Left ventricle myocardium inferior (tissue), 1 donor: ENCODE data around the gene DIAPH2. TPM values are rescaled to one million over a fixed set of nuclear protein-coding genes. Genes with fewer than 3 reads are reported as not detected.

Experiments
- DNase-seq: peaks from one replicate; pipeline ENCODE4 v3.0.0-alpha.2; 2020
- H3K27ac ChIP-seq: fragments of 200-600 bp; replicated peaks from 2 replicates; pipeline ENCODE4 v1.8.0; 2021
- H3K27me3 ChIP-seq: fragments of 200-600 bp; 2 replicates; pipeline ENCODE4 v1.8.0; 2021; ENCODE audit warnings: low read depth
- H3K36me3 ChIP-seq: fragments of 200-600 bp; 2 replicates; pipeline ENCODE4 v1.8.0; 2021
- H3K4me1 ChIP-seq: fragments of 200-600 bp; 2 replicates; pipeline ENCODE4 v1.8.0; 2021
- H3K4me3 ChIP-seq: fragments of 200-600 bp; 2 replicates; pipeline ENCODE4 v1.8.0; 2021; ENCODE audit warnings: mild to moderate bottlenecking, moderate library complexity
- H3K9me3 ChIP-seq: fragments of 200-600 bp; replicated peaks from 2 replicates; pipeline ENCODE4 v1.8.0; 2021
- intact Hi-C: fragments of 100-400 bp; cut with micrococcal nuclease; formaldehyde crosslinking; loops from one replicate; pipeline ENCODE4 v1.11.0; 2022
- total RNA-seq: library from RNA; stranded (reverse); fragmentation: NEBNext Ultra II Directional; extraction: Animal tissue kit (Norgen Biotek cat#: 25700); gene quantifications from one replicate; pipeline ENCODE4 v1.2.1, GENCODE V29; 2021
- TF ChIP-seq, protein P1 (sequence below): fragments of 200-600 bp; IDR thresholded peaks from 2 replicates; pipeline ENCODE4 v1.8.0; 2021; ENCODE audit warnings: antibody characterized with exemption, mild to moderate bottlenecking, borderline replicate concordance
- donor health status: DM: no; HTN: yes; CAD: no; lungs with severe emphysema.

The DIAPH2 gene
- total RNA-seq, 1 donor from 2014 or later, result 9.3 TPM

DNA sequence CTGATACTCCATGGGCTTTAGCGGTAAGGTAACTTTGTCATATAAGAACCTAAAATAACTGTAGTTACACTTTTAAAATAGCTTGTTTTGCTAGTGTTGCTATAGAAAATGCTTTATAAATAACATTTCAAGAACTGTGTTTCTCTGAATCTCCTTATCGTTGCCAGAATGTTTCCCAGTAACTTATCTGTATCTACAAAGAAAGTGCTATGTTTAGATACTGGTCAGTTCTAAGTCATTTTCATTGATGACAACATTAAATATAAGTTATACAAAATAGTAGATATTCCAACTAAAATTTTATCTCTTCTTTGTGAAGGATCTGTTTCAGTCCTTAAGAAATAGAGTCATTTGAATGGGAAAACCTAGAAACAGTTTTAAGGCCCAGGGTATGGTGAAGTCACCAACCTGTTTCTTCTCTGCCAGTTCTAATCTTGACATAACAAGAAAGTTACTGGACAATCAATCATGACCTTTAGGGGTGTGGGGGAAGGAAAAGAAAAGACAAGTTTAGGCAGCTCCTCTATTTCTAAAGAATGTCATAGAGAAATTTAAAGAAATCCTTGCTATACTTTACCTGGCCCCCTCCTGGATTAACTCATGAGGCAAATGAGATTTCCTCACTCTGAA is 625.0 kb downstream of the DIAPH2 start:
- no peak for DNase-seq
- intact Hi-C loops, result no loop called here
- H3K4me3 ChIP-seq, result no peak overlapping the region
- TF ChIP-seq, protein P1, sequence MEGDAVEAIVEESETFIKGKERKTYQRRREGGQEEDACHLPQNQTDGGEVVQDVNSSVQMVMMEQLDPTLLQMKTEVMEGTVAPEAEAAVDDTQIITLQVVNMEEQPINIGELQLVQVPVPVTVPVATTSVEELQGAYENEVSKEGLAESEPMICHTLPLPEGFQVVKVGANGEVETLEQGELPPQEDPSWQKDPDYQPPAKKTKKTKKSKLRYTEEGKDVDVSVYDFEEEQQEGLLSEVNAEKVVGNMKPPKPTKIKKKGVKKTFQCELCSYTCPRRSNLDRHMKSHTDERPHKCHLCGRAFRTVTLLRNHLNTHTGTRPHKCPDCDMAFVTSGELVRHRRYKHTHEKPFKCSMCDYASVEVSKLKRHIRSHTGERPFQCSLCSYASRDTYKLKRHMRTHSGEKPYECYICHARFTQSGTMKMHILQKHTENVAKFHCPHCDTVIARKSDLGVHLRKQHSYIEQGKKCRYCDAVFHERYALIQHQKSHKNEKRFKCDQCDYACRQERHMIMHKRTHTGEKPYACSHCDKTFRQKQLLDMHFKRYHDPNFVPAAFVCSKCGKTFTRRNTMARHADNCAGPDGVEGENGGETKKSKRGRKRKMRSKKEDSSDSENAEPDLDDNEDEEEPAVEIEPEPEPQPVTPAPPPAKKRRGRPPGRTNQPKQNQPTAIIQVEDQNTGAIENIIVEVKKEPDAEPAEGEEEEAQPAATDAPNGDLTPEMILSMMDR, result no peak
- no peaks in the 10 kb centered on the region for H3K9me3 ChIP-seq
- H3K36me3 ChIP-seq, result no peaks in the 10 kb centered on the region
- H3K4me1 ChIP-seq, result no peaks in the 10 kb centered on the region
- H3K27me3 ChIP-seq, result no peaks in the 10 kb centered on the region
- H3K27ac ChIP-seq, result no peak overlapping the region

DNA sequence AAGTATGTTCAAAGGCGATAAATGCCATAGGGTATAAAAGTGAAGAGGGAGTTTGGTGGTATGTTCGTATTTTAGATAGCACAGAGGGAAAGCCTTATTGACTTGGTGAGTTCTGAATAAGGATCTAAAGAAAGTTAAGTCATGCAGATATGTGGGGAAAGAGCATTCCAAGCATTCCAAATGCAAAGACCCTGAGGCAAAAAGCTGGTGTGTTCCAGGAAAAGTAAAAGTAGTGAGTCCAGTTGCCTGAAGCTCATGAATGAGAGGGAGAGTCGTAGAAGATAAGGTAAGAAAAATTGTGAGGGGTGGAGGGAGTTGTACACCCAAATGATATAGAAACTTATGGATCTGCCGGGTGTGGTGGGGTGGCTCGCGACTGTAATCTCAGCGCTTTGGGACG is 625.7 kb downstream of the DIAPH2 start:
- intact Hi-C loops, result no loop called here
- TF ChIP-seq, protein P1, result no peak

DNA sequence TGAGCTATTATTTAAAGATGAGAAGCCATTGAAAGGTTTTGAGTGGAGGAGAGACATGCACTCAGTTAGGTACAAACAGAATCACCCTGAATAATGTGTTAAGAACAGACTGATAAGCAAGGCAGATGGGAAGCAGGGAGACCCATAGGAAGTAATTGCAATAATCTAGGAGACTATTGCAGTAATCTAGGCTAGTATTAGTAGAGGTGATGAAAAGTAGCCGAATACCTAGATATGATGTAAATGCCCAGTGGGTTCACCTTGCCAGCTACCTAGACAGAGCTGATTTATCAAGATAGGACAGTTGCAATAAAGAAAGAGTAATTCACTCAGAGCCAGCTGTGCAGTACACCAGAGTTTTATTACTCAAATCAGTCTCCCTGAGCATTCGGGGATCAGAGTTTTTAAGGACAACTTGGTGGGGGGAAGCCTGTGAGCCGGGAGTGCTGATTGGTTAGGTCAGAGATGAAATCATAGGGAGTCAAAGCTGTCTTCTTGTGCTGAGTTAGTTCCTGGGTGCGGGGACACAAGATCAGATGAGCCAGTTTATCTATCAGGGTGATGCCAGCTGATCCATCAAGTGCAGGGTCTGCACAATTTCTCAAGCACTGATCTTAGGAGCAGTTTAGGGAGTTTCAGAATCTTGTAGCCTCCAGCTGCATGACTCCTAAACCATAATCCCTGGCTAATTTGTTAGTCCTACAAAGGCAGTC is 626.6 kb downstream of the DIAPH2 start:
- Histone ChIP-seq H3K27ac (no peak overlapping the region), H3K27me3 (no peaks in the 10 kb centered on the region), H3K9me3 (no peaks in the 10 kb centered on the region), H3K4me3 (no peak overlapping the region), H3K4me1 (no peaks in the 10 kb centered on the region), H3K36me3 (no peaks in the 10 kb centered on the region)
- intact Hi-C loops, result no loop called here
- DNase-seq, result no peak
- TF ChIP-seq, protein P1, result no peak

More for the DNA sequence above, 625.7 kb downstream of the DIAPH2 start:
- Histone ChIP-seq H3K9me3 (no peaks in the 10 kb centered on the region), H3K36me3 (no peaks in the 10 kb centered on the region), H3K27ac (no peak overlapping the region), H3K4me3 (no peak overlapping the region), H3K4me1 (no peaks in the 10 kb centered on the region), H3K27me3 (no peaks in the 10 kb centered on the region)
- no peak for DNase-seq

DNA sequence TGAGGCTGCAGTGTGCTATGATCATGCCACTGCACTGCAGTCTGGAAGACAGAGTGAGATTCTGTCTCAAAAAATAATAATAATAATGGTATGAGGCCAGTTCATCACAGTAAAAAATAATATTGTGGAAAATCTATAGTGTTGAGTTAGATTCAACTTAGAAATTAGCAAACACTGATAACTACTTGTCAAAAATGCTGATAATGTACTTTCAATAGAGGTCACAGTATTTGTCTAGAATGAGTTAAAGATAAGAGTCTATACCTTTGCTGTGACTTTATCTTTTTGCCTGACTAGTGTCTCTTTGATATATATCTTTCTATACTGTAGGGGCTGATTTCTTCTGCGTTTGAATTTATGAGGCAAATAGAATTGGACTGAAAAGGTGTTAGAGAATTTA is 629.7 kb downstream of the DIAPH2 start:
- no peaks in the 10 kb centered on the region for H3K36me3 ChIP-seq
- H3K9me3 ChIP-seq, result no peaks in the 10 kb centered on the region
- DNase-seq, result no peak
- H3K27ac ChIP-seq, result no peak overlapping the region
- no peak overlapping the region for H3K4me3 ChIP-seq
- H3K27me3 ChIP-seq, result no peaks in the 10 kb centered on the region
- TF ChIP-seq, protein P1, result no peak
- H3K4me1 ChIP-seq, result no peaks in the 10 kb centered on the region
- intact Hi-C loops, result no loop called here

DNA sequence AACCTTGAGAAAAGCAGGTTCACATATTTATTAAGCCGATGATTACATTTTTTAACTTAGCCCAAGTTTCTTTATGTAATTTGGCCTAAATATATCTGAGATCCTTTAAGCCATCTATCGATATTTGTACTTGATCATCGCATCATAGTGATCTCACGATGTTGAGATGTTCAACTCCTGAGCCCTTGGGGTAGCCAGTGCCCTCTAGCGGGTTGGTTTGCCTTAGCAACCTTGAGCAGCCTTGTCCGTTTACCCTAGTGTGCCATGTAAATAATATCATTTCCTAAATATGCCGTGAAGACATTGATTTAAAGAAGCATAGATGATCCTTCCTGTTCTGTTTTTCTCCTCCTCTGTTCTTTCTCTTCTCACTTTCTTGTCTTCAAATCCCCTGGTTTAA is 631.3 kb downstream of the DIAPH2 start:
- Histone ChIP-seq H3K9me3 (no peaks in the 10 kb centered on the region), H3K27ac (no peak overlapping the region), H3K4me3 (no peak overlapping the region), H3K27me3 (no peaks in the 10 kb centered on the region), H3K4me1 (no peaks in the 10 kb centered on the region), H3K36me3 (no peaks in the 10 kb centered on the region)
- no peak for DNase-seq
- intact Hi-C loops, result no loop called here
- TF ChIP-seq, protein P1, result no peak
